ENCODE measurements around the gene BHMT2.
A peak's percentile ranks its signal among the peaks of the same experiment; 100 is the strongest.

Gene BHMT2

DNA sequence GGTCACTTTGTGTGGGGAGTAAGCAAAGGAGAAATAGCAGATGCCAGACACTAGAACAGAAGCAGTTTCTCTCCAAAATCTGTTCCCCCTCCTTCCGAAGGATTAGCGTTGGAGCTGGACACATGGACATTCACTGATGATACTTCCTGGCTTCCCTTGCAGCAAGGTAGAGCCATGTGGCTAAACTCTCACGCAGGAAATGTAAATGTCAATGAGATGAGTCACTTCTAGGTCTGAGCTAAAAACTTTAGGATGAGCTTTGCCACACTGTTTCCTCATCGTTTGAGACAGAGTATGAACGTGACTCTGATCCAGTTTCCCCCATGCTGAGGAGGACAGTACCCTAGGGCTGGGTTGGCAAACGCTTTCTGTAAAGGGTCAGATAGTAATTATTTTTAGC, 5.1 kb downstream of the BHMT2 start:
- no peak for DNase-seq

DNA sequence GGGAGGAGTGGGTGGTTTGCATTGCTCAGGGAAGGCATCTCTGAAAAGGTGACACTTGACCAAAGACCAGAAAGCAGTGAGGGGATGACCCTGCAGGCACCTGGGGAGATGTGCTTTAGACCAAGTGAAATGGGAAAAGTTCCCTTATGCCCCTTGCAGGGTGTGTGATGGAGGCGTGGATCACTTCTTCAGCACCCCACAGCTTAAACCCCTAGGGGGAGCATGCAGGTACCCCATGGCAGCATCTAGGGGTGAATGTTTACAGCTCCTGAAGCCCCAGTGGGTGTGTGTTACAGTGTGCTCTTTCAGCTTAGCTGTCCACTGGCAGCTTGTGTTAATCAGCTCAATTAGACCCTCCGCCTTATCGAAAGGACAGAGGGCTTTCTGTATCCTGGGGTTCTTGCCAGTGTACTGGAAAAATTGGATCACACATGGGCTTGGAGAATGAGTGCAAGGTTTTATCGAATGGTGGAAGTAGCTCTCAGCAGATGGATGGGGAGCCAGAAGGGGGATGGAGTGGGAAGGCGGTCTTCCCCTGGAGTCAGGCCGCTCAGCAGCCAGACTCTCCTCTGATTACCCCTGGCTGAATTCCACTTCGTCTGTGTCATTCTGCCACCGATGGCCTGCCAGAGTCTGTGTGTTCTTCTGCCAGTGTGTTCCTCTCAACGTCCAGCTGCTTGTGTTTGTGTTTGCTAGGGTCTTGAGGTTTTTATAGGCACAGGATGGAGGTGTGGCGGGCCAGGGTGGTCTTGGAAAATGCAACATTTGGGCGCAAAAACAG, 6.3 kb downstream of the BHMT2 start:
- DNase-seq = no peak

DNA sequence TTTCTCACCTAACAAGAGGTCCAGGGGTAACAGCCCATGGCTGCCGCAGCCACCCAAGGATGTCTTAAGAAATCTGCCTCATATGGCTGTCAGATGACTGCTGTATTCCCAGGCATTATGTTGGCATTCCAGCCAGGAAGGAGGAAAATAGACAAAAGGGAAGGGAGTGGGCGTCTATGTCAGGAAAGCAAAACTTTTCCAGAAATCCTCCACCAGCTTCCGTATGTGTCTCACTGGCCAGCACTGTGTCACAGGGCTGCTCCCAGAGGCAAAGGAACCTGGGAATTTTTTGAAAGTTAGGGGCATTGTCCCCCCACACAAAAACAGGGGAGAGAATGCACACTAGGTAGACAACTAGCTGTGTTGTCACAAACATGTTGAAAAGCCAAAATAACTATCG, 7.3 kb downstream of the BHMT2 start:
- DNase-seq = no peak

DNA sequence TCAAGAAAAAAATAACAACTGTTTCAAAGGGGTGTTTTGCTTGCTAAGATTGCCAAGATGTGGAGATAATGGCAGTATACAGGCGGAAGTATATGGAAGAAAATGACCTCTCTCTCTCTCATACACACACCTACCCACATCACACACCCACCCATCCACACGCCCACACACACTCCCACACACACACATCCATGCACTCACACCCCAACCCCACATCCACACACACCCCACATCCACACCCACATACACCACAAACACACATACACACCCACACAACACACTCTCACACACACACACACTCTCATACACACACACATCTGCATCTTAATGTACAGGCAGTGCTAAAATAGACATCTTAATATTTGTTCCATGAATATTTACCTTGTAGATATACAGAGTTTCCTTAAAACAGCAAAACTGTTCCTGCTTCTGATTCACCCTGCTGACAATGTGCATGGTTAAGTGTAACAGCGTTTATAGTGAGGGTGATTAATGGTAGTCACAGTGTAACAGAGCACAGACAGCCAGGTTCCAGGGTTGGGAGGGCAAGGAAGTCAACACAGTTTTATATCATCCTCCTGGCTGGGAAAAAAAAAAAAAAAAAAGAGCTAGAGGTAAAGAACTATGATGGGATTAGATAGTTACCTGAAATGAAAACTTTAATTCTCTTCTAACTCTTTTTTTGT, 8.3 kb downstream of the BHMT2 start:
- no peak for DNase-seq

DNA sequence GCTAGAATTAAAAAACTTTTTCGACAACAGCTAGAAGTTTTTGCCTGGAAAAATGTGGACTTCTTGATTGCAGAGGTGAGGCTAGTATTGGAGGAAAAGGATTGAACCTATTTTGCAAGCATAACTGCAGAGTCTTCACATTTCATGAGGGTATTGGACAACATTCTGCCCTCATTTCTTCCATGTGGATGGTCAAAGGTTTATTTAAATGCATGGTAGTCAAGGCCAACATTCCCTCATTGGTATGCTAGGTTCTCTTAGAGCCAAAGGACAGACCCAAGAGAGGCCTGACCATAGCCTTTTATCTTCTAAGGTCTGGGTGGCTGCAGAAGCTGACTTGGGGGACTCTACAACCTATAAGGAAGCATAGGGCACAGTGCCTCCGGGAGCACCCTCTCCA, 11.2 kb downstream of the BHMT2 start:
- no peak for DNase-seq

DNA sequence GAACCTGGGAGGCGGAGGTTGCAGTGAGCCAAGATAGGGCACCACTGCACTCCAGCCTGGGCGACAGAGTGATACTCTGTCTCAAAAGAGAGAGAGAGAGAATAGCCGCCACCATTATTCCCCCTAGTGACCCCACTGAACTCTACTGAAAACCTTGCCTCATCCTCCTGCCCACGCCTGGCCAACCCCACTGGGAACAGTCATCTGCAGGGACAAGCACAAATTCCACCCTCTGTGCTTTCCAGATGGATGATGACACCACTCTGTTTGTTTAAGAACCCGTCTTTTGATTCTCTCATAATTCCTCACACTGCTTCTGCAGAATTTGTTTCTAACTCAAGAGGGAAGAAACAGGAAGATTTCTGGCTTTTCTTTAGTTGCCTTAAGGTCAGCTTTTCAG, 12.2 kb downstream of the BHMT2 start:
- DNase-seq = no peak

DNA sequence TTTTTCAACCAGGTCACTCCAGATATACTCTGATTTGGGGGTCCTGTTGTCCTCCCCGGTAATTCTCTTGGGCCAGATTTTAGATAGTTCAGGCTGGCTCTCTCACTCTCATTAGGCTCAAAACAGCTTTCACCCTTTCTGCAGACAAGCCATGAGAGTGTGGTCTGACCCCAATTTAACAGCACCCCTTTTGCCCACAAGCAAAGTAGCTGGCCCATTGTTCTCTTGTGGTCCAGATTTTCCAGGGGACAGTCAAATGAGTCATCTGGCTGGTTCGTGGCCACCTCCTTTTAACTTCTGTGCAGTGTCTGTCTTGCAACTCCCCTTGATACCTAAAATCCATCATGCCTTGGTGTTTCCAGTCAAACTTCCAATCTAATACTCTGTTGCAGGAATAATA, 16.5 kb downstream of the BHMT2 start:
- DNase-seq = no peak

DNA sequence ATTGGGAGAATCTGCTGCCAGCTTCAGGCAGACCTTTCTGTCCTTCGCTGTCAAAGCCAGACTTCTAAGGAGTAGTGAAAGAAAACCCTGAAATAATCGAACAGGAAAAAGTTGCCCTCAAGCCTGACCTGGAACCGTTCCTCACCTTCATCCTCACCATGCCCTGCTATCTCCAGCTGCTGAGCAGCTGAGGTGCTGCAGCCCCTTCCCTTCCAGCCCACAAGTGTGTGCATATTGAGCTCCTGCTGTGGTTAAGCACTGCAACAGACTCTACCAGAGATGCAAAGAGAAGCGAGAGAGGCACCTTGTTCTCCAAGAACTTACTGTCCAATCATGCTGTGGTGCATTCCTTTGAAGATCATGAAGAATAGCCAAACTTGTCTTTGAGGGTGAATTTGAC, 18.9 kb downstream of the BHMT2 start:
- no peak for DNase-seq

DNA sequence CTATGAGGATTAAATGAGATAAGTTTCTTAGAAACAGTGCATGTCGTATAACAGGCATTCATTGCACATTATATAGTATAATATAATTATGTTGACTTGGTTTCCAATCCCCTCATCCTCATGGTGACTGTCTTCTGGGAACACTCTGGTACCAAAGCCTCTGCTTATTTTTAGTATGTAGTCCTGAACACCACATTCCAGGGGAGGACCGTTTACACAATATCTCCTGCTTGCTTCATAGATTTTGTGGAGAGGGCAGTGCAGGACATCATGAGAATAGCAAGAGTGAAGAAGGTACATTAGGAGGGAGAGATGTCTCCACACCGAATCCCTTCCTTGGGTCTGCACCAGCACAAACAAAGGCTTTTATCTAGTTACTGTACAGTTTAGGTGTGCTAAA, 21.5 kb downstream of the BHMT2 start:
- no peak for DNase-seq

DNA sequence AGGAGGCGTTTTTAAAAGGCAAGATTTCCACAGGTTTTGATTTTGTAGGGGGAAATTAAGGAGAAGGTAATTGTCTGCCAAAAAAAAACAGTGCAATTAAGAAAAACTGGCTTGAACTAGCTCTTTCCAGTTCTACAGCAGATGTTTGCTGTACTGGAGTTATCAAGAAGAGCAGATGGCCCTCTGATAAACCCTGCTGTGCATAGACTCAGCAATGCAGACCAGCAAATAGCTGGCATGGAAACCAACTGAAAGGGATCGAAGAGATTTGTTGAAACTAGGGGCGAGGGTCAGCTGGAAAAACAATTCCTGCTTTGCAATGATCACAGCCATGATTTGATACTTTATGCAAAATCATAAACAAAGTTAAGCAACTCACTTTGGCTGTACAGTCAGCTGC, 24.2 kb downstream of the BHMT2 start:
- DNase-seq = peak; percentile 23

DNA sequence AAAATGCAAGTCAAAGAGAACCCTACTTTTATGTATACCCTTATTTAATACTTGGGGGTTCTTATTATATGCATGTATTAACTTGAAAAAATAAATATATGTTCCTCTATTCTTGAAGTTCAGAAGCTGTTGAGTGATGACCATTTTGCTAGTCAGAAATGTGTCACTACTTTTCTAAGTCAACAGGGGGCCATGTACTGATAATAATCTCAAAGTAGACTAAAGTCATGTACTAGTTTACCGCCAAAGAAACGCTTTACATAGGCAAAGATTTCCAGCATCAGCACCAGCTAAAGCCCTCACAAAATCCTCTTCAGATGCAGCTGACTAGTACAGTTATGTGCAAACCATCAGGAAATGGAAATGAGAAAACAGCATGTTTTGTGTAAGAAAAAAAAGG, 36.3 kb downstream of the BHMT2 start:
- DNase-seq = no peak

DNA sequence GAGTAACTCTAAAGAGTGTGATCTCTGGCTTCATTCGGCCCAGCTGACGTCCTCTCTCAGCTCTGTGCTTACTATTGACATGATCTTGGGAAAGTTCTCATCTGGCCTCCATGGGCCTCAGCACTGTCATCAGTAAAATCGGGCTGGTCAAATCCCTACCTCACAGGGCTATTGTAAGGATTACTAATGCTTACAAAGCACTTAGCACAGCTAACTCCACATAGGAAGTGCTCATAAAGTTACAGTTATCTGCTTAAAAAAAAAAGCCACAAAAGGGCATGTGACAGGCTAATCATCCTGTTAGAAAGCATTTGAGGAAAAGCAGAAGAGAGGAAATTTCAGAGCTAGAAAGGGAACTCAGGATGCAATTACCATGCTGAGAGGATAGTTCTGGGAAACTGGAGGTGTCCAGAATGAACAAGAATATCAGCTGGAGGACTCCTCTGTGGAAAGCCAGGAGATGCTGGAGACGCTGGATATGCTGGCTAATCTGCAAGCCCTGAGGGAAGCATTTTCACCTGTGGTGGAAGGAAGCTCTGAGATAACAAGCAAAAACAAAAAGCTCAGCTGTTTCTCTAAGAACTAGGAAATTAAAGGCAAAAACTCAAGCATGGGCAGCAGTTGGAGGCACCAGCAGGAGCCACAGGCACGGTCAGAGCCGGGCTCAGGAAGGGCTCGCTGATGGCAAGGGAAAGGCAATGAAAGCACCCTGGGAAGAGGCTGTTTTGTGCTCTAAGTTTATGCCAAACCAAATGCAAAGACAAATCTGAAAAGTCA, 37.6 kb downstream of the BHMT2 start:
- DNase-seq = no peak

DNA sequence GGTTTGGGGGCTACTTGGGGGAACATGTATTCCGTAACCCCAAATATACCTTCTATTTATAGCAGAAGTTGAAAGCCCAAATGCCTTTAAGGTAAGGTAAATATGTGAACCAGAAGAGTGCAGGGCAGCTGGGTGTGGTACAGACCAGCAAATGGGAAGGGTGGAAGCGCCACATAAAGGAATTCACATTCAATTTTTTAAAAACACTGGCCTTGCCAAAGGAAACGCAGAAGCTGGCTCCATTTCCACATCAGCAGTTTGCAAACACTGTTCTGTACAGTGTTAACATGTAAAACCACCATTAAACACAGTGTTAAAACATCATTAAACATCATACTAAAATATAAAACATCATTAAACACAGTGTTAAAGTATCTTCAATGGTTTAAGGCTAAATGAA, 38.5 kb downstream of the BHMT2 start:
- DNase-seq = no peak

DNA sequence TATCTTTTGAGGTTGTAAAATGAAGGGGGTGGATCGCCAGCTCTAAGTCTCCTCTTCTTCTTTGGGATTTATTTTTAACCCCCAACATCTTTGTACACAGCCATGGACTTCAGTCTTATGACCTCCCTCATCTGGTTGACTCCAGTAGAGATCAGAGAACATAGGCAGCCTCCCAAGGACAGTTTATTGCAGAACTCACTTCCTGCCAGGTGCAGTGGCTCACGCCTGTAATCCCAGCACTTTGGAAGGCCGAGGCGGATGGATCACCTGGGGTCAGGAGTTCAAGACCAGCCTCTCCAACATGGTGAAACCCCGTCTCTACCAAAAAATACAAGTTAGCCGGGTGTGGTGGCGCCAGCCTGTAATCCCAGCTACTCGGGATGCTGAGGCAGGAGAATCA, 39.2 kb downstream of the BHMT2 start:
- DNase-seq = no peak

DNA sequence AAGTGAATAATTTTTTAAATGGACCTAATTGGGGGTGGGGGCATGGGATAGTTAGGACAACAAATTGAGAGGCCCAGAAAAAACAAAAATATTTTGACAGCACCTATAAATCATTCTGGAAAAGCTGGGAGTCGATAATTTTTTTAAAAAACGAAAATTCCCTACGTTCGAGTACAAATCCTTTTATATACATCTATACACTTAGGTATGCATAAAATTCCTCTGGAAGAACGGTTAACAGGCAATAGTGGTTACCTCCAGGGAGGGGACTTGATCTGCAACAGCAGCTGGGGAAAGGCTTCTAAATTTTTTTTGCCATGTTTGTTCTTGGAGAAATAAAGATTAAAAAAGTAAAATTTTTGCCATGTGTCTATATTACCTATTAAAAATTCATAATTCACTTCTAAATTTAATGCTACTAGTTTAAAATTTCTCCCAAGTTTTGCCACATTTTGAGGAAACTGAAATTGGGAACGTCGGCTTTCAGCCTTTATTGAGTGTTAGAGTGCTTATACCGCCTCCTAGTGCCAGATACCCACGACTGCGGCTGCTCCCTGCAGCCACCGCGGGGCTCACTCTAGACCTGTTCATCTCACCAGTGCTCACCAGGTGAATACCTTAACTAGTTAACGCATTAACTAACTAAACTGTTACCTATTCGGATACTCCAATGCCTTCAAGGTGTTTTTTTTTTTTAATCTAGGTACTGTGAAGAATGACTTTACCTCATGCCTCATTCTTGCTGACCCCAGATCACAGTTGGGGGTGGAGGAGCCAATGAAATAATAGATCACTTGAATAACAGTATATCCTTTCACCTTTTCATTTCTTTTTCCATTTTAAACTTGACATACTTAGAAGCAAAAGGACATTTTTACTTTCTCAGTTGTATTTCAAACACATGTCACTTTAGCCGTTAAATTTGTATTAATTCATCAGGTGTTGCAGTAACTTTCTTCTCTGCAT, 40.2 kb downstream of the BHMT2 start:
- DNase-seq = no peak

DNA sequence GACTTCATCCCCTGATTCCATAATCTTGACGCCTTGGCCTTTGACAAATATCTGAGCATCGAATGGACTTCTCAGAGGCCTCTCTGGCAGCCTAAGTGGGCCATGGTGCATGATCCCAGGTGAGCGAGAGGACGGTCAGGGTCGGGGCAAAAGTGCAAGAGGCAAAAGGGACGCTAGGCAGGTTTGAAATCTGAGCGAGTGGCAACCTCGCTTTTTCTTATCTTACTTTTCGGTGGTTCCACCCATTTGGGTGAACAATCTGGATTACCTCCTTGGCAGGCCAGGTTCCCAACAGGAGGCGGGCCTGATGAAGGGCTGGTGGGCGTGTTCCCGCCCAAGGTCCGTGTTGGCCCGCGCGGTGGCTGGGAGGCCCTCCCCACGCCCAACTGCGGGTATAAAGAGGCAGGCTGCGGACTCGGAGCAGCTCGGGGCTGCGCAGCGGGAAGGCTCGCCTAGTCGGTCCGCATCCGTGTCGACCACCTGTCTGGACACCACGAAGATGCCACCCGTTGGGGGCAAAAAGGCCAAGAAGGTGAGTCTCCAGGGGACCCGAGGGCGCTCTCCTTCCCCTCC, 41.9 kb downstream of the BHMT2 start, which contains the start of gene BHMT:
Gene BHMT (plus strand): TSS at position 423 of the 573 bp plus-strand sequence. CDS start 77 bp downstream, at position 500.
- DNase-seq = no peak

DNA sequence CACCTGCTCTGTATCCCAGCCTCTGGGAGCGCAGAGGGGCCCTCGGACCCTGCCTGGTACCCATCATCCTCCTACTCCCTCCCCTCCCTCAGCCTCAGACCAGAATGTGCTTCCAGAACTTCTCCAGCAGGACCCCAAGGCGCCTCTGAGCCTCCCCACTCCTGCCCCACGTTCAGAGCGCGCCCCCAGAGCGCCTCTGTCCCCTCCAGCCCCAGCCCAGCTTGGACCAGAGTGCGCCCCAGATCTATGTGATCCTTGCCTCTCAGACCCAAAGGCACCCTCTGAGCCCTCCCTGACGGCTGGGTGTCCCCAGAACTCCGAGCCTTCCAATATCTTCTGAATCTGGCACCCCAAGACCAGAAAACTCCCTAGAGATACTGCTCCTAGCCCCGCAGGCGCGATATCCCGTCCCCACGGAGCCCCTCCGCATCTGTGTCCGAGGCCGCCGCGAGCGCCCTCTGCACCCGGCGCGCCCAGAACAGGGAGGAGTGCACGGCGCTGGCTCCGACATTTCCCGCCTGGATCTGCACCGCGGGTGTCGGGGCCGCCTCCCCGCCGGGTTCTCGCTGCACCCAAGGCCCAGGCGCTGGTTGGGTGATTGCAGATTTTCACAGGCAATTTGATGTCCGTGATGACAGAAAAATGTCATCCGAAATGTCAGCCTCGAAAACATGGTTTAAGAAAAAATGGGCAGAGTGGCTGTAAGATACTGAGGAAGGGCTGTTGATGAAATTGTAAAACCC, 42.6 kb downstream of the BHMT2 start:
- no peak for DNase-seq

DNA sequence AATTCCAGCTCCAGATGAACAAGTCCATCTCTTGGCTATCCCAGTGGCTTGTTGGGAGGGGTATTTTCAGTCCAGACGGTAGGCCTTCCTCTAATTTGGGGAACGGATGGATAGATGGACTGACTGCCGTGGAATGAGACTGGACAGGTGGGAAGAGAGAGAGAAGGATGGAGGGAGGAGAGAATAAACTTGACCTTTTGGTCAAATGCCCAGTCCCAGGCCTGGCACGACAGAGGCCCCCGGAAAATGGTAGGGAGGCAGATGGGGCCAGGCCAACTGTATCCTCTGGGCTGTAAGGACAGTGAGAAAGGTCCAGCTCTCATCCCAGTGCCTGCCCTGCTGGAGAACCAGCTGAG, 43.1 kb downstream of the BHMT2 start:
- DNase-seq = no peak

DNA sequence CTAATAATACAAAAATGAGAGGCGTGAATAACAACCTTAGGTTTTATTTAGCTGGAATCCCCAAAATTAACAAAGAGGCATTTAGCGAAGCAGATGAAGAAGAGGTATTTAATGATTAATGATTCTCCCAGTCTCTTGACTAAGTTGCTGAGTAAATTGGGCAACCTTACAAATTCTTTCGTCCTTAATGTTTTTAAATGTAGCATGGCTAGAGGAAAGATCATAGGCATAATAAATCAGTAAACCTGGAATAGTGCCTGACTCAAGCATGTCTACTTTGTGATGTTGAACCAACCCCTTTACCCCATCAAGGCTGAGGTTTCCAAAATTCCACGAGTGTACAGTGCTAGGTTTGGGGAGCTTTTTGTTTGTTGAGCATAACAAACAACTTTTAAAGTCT, 49.9 kb downstream of the BHMT2 start:
- no peak for DNase-seq

DNA sequence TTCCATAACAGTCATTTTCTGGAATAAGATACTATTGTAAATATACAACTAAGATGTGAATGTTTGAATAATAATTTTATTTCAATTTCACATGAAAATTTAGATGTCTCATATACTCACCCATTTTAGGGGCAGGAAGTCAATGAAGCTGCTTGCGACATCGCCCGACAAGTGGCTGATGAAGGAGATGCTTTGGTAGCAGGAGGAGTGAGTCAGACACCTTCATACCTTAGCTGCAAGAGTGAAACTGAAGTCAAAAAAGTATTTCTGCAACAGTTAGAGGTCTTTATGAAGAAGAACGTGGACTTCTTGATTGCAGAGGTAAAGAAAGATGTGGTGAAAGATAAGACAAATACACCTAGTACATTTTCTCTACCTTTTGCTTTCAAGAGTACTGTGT, 50.7 kb downstream of the BHMT2 start:
- no peak for DNase-seq

DNA sequence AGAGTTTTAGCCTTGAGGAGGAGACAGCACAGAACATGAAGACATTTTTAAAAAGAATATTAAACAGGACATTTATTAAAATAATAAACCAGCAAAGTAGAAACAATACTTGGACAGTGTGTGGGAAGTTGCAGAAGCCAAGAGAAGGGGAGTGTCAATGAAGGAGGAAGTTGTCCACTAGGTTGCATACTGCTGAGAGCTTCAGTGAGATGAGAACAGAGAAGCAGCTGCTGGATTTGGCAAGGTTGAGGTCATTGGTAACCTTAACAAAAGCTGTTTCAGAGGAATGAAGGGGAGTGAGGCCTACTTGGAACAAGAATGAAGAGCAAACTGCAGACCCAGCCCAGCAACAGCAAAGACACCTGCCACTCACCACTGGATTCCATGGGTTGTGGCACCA, 53.4 kb downstream of the BHMT2 start:
- peak; percentile 69 for DNase-seq

DNA sequence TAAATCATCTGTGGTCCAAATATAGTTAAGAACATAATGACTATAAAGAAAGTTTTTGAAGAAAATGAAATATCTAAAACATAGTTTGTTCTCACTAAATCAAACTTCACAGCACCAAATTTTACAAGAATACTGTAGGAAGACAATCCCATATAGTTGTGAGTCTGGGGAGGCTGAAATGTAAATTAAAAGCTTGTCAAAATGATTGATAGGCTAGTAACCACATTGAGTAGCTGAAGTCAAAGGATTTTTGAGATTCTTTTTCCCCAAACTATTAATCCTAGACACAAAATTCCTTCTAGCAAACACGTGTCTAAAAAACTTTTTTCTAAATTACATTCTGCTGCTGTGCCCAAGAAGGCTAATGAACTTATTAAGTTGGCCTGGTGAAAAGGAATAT, 55.0 kb downstream of the BHMT2 start:
- DNase-seq = no peak

Data from NCI-H2029 (cell line).